ENCODE results near the gene CCDC171.
"Not testable (repeated sequence)": the region's sequence is repeated elsewhere in the genome, so short reads cannot be mapped to it uniquely, and the experiment has no call there.

CCDC171 gene

GRCh38 chr9:15570769-15571168 lies 17.9 kb downstream of the CCDC171 start:
- no peak for DNase-seq

DNA sequence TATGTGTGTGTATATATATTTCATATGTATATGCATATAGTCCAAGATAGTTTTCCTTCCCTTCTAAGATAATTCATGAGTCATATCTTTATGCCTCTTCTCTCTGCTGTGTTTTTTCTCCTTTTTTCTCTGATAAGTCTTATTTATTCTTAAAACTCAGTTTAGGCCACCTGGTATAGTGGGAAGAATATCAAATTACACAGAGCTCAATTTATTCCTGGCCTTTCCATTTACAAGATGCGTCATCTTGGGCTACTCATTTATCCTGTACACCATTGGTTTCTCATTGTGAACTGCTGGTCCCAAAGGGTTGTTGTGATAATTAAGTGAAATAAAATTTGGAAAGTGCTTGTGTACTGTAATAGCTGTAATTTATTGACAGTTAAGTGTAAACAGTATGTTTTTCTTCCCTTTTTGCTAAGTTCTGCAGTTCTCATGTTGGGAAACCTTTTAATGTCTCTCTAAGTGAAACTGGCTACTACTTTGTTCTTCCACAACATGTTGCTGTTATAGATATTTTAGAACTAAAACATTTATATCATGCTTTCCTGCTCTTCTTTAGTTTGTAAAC lies 19.4 kb downstream of the CCDC171 start:
- no peak for DNase-seq

- no peak for DNase-seq
Observed at GRCh38 chr9:15576350-15577050, 23.7 kb downstream of the CCDC171 start.

- no peak for DNase-seq
Observed at GRCh38 chr9:15578714-15579113, 25.9 kb downstream of the CCDC171 start.

GRCh38 chr9:15584379-15584778 lies 31.5 kb downstream of the CCDC171 start:
- DNase-seq: no peak

GRCh38 chr9:15592317-15592716 lies 39.5 kb downstream of the CCDC171 start:
- DNase-seq: no peak

DNA sequence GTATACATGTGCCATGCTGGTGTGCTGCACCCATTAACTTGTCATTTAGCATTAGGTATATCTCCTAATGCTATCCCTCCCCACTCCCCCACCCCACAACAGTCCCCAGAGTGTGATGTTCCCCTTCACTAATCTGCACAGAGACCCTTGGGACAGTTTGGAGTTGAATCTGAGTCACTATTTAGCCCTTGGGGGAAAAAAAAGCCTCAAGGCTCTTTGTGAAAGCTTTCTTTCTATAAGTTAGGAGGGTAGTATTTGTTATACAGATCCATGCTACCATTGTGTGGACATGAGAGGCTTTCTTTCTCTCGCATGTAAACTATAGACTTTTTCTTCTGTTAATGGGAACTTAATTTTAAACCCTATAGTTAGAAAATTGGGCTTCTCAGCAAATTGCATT lies 40.1 kb downstream of the CCDC171 start:
- DNase-seq: not testable (repeated sequence)

- DNase-seq: not testable (repeated sequence)
Observed at GRCh38 chr9:15600666-15601330, 48.0 kb downstream of the CCDC171 start.

DNA sequence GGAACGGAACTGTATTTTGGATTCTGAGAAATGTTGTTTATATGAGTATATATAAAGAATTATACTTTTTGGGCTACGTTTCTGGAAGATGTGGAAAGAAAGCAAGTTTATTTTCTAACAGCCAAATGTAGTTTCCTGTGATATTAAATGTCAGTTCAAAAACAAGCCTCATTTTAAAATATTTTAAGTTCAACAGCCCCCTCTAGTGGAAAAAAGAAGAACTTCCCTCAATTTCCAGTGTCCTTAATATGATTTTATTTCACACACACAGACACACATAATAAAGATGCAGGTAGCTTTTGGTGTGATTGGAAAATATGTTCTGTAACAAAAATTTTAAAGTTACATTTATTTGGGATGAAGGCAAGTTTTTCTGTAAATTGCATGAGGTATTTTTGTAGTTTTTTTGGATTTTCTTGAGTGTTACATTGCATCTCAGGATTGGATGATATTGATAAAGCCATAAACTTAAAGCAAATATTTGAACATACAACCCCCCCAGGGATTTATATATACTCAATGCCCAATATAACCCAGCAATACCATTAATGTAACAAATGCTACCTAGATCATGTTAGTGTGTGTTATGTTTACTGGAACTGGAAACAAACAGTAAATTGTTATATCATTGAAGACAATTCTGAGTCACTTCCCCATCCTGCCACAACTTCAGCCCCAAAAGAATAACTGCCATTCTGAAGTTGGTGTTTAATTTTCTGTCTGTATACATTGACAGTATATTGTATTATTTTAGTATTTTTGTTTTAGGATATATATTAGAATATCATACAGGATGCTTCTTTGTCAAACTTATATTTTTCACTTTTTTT lies 54.0 kb downstream of the CCDC171 start:
- DNase-seq: no peak

DNA sequence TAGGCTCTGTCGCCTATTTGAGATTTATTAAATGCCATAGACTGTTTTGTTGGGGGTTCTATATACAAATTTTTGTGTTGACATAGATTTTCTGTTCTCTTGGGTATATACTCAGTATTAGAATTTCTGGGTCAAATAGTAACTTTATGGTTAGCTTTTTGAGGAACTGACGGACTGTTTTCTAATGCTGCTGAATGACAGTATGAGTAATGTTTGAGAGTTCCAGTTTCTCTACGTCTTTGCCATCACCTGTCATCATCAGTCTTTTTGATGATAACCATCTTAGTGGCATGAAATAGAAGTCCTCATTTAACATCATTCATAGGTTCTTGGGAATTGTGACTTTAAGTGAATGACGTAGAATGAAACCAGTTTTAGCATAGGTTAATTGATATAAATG lies 60.1 kb downstream of the CCDC171 start:
- DNase-seq: no peak

DNA sequence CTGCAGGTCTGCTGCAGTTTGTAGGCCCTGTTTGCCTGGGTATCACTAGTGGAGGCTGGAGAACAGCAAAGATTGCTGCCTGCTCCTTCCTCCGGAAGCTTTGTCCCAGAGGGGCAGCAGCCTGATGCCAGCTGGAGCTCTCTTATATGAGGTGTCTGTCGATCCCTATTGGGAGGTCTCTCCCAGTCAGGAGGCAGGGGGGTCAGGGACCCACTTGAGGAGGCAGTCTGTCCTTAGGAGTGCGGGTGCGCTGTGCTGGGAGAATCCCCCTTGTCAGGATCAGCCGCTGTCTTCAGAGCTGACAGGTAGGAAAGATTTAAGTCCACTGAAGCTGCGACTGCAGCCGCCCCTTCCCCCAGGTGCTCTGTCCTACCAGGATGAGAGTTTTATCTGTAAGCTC lies 64.9 kb downstream of the CCDC171 start:
- no peak for DNase-seq

GRCh38 chr9:15618540-15619331 lies 65.9 kb downstream of the CCDC171 start:
- DNase-seq: no peak

- DNase-seq: no peak
Observed at GRCh38 chr9:15622318-15622971, 69.6 kb downstream of the CCDC171 start.

DNA sequence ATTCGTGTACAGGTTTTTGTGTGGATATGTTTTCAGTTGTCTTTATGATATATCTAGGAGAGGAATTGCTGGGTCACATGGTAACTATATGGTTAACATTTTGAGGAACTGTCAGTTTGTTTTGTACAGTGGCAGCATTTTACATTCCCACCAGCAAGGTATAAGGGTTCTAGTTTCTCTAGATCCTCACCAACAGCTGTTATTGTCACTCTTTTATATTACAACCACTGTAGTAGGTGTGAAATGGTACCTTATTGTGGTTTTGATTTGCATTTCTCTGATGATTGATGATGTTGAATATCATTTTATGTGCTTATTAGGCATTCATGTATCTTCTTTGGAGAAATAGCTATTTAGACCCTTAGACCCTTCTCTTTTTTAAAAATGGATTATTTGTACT lies 82.9 kb downstream of the CCDC171 start:
- no peak for DNase-seq

DNA sequence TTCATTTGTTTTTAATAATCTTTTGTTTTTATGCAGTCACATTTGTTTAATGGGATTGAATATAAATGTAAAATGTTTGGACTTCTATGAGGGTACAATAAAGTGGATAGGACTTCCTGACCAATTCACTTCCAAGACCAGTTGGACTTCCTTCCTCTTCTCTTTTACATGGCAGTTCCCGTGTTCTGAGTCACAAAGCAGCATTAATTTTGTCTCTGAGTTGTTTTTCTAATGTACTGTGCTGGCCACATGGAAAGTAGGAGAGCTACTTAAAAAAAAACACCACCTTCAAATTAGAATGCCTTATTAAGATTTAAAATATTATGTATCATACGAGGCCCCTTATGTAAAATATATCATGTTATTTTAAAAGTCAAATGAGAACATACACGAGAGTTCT lies 87.3 kb downstream of the CCDC171 start:
- no peak for DNase-seq

- no peak for DNase-seq
Observed at GRCh38 chr9:15641291-15641690, 88.4 kb downstream of the CCDC171 start.

DNA sequence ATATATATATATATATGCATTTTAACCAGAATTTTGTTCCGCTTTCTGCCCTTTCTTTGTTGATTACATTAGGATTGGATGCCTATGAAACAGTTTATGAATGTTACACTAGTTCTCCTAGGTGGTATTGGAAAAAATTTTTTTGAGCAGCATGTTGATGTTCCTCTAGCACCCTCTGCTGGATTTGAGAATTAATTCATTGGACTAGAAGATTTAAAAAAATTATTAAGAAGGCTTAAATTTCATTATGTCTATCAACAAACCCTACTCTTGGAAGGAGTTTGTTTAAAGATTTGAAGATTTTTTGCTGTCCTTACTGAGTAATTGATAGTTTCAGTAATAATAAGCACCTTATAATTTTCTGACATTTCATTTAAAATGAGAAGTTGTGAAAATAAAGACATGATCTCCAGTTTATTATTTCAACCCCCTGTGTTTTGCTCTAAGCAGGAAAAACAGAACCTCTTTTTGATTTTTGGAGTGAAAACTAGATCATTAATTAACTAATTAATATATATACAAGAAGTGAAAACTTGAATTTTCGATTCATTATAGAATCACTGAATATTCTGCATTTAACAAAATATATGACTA lies 89.6 kb downstream of the CCDC171 start:
- no peak for DNase-seq

GRCh38 chr9:15670246-15670645 lies 117.4 kb downstream of the CCDC171 start:
- DNase-seq: no peak

- no peak for DNase-seq
Observed at GRCh38 chr9:15670894-15671293, 118.1 kb downstream of the CCDC171 start.

DNA sequence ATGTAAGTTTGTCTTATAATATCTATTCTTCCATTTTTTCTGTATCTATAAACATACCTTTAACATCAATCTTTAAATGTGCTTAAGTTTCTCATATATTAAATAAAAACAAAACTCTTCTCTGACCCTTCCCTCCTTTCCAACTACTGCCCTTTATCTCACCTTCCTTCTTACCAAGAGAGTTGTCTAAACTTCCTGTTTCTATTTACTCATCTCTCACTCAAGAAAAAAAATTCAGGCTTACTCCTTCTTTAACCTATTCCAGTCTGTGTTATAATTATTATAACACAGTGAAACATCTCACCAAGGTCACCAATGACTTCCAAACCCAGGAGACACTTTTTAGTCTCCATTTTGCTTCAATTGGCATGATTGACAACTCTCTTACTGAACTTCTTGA lies 140.9 kb downstream of the CCDC171 start:
- DNase-seq: no peak

- no peak for DNase-seq
Observed at GRCh38 chr9:15696979-15697378, 144.1 kb downstream of the CCDC171 start.

DNA sequence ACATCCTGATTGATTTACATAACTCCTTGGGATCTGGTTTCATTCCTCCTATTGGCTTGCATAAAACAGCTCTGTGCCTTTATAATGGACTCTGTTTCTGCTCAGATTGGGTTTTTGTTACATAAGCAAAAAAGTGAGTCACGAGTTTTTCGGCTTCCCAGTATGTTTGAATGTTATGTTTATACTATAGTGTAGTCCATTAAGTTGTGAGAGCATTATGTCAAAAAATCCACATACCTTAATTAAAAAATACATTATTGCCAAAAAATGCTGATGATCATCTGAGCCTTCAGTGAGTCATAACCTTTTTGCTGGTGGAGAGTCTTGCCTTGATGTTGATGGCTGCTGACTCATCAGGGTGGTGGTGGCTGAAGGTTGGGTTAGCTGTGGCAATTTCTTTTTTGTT lies 144.6 kb downstream of the CCDC171 start:
- DNase-seq: no peak

Measured in T1000 (cell line).